DOHH2 (cell line): ENCODE measurements around the gene PIGN.

Source experiments
- H3F3A ChIP-seq: fragments of 200-600 bp; sonication (generic), shearing (Covaris generic); 2 replicates; pipeline ENCODE4 v1.6.0; 2016; ENCODE audit warnings: antibody characterized with exemption, mild to moderate bottlenecking; ENCODE audit not compliant: control insufficient read depth, insufficient read depth
- H3K27ac ChIP-seq: fragments of 200-600 bp; sonication (generic); 2 replicates; pipeline ENCODE4 v1.5.1; 2014; ENCODE audit warnings: low read depth, mild to moderate bottlenecking, low read length, moderate library complexity
- H3K27me3 ChIP-seq: fragments of 200-600 bp; sonication (generic); 2 replicates; pipeline ENCODE4 v1.6.1; 2014; ENCODE audit warnings: mild to moderate bottlenecking, low read length, mixed read lengths; ENCODE audit not compliant: control insufficient read depth
- H3K36me3 ChIP-seq: fragments of 200-600 bp; sonication (generic); 2 replicates; pipeline ENCODE4 v1.6.1; 2014; ENCODE audit warnings: mild to moderate bottlenecking, low read length, moderate library complexity, mixed read lengths; ENCODE audit not compliant: control insufficient read depth
- H3K4me1 ChIP-seq: fragments of 200-600 bp; sonication (generic); 2 replicates; pipeline ENCODE4 v1.6.1; 2014; ENCODE audit warnings: mild to moderate bottlenecking, low read length, mixed read lengths; ENCODE audit not compliant: control insufficient read depth
- H3K4me2 ChIP-seq: fragments of 200-600 bp; sonication (generic); 2 replicates; pipeline ENCODE4 v1.6.0; 2014; ENCODE audit warnings: mild to moderate bottlenecking, low read length, moderate library complexity
- H3K4me3 ChIP-seq: fragments of 200-600 bp; sonication (generic); 2 replicates; pipeline ENCODE4 v1.5.1; 2014; ENCODE audit warnings: mild to moderate bottlenecking, low read length, mixed read lengths
- H3K79me2 ChIP-seq: fragments of 200-600 bp; sonication (generic); 2 replicates; pipeline ENCODE4 v1.6.1; 2014; ENCODE audit warnings: mild to moderate bottlenecking, low read length, mixed read lengths; ENCODE audit not compliant: control insufficient read depth
- H3K9me2 ChIP-seq: fragments of 200-600 bp; sonication (generic); replicated peaks from 2 replicates; pipeline ENCODE4 v1.6.1; 2014; ENCODE audit warnings: mild to moderate bottlenecking, low read length, mixed read lengths; ENCODE audit not compliant: control insufficient read depth
- H3K9me3 ChIP-seq: fragments of 200-600 bp; sonication (generic); 2 replicates; pipeline ENCODE4 v1.6.1; 2014; ENCODE audit warnings: antibody characterized with exemption, low read length, mixed read lengths; ENCODE audit not compliant: control insufficient read depth, insufficient read depth
- H4K20me1 ChIP-seq: fragments of 200-600 bp; sonication (generic); 2 replicates; pipeline ENCODE4 v1.6.0; 2014; ENCODE audit warnings: low read depth, mild to moderate bottlenecking, antibody characterized with exemption, low read length, moderate library complexity; ENCODE audit not compliant: control insufficient read depth, insufficient read depth
- CTCF ChIP-seq: fragments of 200-600 bp; sonication (generic); IDR thresholded peaks from one replicate; pipeline ENCODE4 v1.5.1; 2014; ENCODE audit warnings: antibody characterized with exemption, mild to moderate bottlenecking, low read depth, low read length; ENCODE audit not compliant: poor library complexity, severe bottlenecking
- EZH2phosphoT487 ChIP-seq: fragments of 200-600 bp; sonication (generic); IDR thresholded peaks from 2 replicates; pipeline ENCODE4 v1.6.1; 2017; ENCODE audit warnings: borderline replicate concordance, mild to moderate bottlenecking, antibody characterized with exemption, low read length, moderate library complexity, mixed read lengths

The PIGN gene

GRCh38 chr18:62069556-62069955 is 117.3 kb downstream of the PIGN start:
- H3K4me3 ChIP-seq = no peak overlapping the region
- H3F3A ChIP-seq = no peaks in the 10 kb centered on the region
- no peak overlapping the region for H3K27ac ChIP-seq
- no peak for TF ChIP-seq EZH2phosphoT487
- no peak for TF ChIP-seq CTCF
- no peaks in the 10 kb centered on the region for H3K9me2 ChIP-seq
- no peaks in the 10 kb centered on the region for H3K9me3 ChIP-seq
- no peaks in the 10 kb centered on the region for H3K4me1 ChIP-seq
- no peaks in the 10 kb centered on the region for H3K79me2 ChIP-seq
- H3K36me3 ChIP-seq = no peaks in the 10 kb centered on the region
- no peaks in the 10 kb centered on the region for H4K20me1 ChIP-seq
- no peak overlapping the region for H3K4me2 ChIP-seq
- no peaks in the 10 kb centered on the region for H3K27me3 ChIP-seq

- no peaks in the 10 kb centered on the region for H3K4me1 ChIP-seq
- H3F3A ChIP-seq = no peaks in the 10 kb centered on the region
- no peak overlapping the region for H3K27ac ChIP-seq
- no peak overlapping the region for H3K4me3 ChIP-seq
- no peaks in the 10 kb centered on the region for H3K9me2 ChIP-seq
- H3K79me2 ChIP-seq = no peaks in the 10 kb centered on the region
- TF ChIP-seq CTCF (no peak), EZH2phosphoT487 (no peak)
- H3K4me2 ChIP-seq = no peak overlapping the region
- H3K36me3 ChIP-seq = no peaks in the 10 kb centered on the region
- H3K27me3 ChIP-seq = no peaks in the 10 kb centered on the region
- no peaks in the 10 kb centered on the region for H3K9me3 ChIP-seq
- H4K20me1 ChIP-seq = no peaks in the 10 kb centered on the region
Measured at GRCh38 chr18:62066102-62066818, 120.6 kb downstream of the PIGN start.

GRCh38 chr18:62064361-62064760 is 122.5 kb downstream of the PIGN start:
- H3K27ac ChIP-seq = no peak overlapping the region

More at GRCh38 chr18:62064361-62064760, 122.5 kb downstream of the PIGN start:
- TF ChIP-seq CTCF = no peak
- no peak for TF ChIP-seq EZH2phosphoT487
- Histone ChIP-seq H4K20me1 (no peaks in the 10 kb centered on the region), H3K79me2 (no peaks in the 10 kb centered on the region), H3K9me3 (no peaks in the 10 kb centered on the region), H3K27me3 (no peaks in the 10 kb centered on the region), H3K4me2 (no peak overlapping the region), H3K9me2 (no peaks in the 10 kb centered on the region), H3F3A (no peaks in the 10 kb centered on the region), H3K4me1 (no peaks in the 10 kb centered on the region), H3K4me3 (no peak overlapping the region), H3K36me3 (no peaks in the 10 kb centered on the region)
